ENCODE results near the gene SLC5A2. TPM values are rescaled to one million over a fixed set of nuclear protein-coding genes. Genes with fewer than 3 reads are reported as not detected.

Gene SLC5A2
- total and polyA plus RNA-seq, 2 of the 13 experiments (the other 11 are each of a cell fraction or from before 2014, with no cell fraction given), result 0.24 to 0.97 TPM

DNA sequence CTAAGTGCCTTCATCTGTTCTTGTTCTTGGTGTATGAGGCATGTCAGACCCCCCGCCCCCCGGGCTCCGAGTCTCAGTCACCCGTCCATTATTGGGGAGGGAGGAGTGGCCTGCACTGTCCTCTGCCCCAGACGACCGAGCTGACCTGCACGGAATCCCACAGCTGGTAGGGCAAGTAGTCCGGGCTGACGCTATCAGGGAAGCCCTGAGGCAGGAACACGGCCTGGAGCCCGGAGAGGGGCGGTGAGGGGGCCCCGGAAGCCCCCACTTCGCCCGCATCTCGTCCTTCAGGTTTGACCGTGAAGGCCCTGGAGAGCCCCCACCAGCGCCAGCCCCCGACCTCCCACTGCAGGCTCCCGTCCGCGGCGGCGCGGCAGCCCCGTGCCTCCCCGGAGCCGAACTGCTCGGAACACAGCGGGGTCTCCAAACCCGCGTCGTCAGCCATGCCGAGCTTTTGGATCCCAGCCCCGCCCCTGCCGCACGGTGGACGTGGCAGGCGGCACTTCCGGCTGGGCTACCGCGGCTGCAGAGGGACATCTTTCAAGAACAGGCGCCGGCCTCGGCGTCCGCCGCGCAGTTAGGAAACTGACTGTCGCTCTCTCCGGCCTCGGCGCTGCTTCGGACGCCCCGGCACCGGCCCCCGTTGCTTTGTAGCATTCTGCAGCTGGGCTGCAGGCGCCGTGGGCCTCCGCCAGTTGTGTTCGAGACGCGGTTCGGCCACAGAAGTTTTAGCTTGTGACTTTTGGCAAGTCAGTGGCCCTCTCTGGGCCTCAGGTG is 25.2 kb downstream of the SLC5A2 start, which contains the start of gene RUSF1 (continued):
- TF ChIP-seq, protein P1, sequence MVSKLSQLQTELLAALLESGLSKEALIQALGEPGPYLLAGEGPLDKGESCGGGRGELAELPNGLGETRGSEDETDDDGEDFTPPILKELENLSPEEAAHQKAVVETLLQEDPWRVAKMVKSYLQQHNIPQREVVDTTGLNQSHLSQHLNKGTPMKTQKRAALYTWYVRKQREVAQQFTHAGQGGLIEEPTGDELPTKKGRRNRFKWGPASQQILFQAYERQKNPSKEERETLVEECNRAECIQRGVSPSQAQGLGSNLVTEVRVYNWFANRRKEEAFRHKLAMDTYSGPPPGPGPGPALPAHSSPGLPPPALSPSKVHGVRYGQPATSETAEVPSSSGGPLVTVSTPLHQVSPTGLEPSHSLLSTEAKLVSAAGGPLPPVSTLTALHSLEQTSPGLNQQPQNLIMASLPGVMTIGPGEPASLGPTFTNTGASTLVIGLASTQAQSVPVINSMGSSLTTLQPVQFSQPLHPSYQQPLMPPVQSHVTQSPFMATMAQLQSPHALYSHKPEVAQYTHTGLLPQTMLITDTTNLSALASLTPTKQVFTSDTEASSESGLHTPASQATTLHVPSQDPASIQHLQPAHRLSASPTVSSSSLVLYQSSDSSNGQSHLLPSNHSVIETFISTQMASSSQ (IDR thresholded peaks at IDR 0.05; ENCODE audit: low read depth), result peak; percentile 14; the same call in 1 of the 2 replicates
- TF ChIP-seq, protein P1 (CRISPR knock-in tag; IDR thresholded peaks at IDR 0.05; ENCODE audit: borderline replicate concordance), result peak; percentile 87
- TF ChIP-seq ZNF333 (CRISPR knock-in tag; IDR thresholded peaks at IDR 0.05; ENCODE audit: borderline replicate concordance), result peak; percentile 89; the same call in 1 of the 2 replicates
- TF ChIP-seq, protein P2, sequence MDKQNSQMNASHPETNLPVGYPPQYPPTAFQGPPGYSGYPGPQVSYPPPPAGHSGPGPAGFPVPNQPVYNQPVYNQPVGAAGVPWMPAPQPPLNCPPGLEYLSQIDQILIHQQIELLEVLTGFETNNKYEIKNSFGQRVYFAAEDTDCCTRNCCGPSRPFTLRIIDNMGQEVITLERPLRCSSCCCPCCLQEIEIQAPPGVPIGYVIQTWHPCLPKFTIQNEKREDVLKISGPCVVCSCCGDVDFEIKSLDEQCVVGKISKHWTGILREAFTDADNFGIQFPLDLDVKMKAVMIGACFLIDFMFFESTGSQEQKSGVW (CRISPR knock-in tag; IDR thresholded peaks at IDR 0.05; ENCODE audit: borderline replicate concordance), result no peak
- TF ChIP-seq POLR2A (IDR thresholded peaks at IDR 0.05; ENCODE audit: insufficient read depth in 1 of 2, low read depth in 2 of 2, low read length in 2 of 2), result peak; percentile 91 to 96
- TF ChIP-seq GTF2F1 (IDR thresholded peaks at IDR 0.05; ENCODE audit: low read length), result 0 out of 2 replicates have a peak, but pooled peaks have one; percentile 48
- TF ChIP-seq, protein P3, sequence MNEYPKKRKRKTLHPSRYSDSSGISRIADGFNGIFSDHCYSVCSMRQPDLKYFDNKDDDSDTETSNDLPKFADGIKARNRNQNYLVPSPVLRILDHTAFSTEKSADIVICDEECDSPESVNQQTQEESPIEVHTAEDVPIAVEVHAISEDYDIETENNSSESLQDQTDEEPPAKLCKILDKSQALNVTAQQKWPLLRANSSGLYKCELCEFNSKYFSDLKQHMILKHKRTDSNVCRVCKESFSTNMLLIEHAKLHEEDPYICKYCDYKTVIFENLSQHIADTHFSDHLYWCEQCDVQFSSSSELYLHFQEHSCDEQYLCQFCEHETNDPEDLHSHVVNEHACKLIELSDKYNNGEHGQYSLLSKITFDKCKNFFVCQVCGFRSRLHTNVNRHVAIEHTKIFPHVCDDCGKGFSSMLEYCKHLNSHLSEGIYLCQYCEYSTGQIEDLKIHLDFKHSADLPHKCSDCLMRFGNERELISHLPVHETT (CRISPR knock-in tag; conservative IDR thresholded peaks at IDR 0.05), result peak; percentile 45; the same call in 1 of the 2 replicates
- TF ChIP-seq STAG1 (CRISPR knock-in tag; IDR thresholded peaks at IDR 0.05), result peak; percentile 28; the same call in 1 of the 2 replicates
- TF ChIP-seq, protein P4, sequence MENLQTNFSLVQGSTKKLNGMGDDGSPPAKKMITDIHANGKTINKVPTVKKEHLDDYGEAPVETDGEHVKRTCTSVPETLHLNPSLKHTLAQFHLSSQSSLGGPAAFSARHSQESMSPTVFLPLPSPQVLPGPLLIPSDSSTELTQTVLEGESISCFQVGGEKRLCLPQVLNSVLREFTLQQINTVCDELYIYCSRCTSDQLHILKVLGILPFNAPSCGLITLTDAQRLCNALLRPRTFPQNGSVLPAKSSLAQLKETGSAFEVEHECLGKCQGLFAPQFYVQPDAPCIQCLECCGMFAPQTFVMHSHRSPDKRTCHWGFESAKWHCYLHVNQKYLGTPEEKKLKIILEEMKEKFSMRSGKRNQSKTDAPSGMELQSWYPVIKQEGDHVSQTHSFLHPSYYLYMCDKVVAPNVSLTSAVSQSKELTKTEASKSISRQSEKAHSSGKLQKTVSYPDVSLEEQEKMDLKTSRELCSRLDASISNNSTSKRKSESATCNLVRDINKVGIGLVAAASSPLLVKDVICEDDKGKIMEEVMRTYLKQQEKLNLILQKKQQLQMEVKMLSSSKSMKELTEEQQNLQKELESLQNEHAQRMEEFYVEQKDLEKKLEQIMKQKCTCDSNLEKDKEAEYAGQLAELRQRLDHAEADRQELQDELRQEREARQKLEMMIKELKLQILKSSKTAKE (CRISPR knock-in tag; IDR thresholded peaks at IDR 0.05; ENCODE audit: borderline replicate concordance), result peak; percentile 70
- TF ChIP-seq, protein P5, sequence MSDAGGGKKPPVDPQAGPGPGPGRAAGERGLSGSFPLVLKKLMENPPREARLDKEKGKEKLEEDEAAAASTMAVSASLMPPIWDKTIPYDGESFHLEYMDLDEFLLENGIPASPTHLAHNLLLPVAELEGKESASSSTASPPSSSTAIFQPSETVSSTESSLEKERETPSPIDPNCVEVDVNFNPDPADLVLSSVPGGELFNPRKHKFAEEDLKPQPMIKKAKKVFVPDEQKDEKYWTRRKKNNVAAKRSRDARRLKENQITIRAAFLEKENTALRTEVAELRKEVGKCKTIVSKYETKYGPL (CRISPR knock-in tag; IDR thresholded peaks at IDR 0.05), result no peak
- TF ChIP-seq GATA4 (IDR thresholded peaks at IDR 0.05; ENCODE audit: borderline replicate concordance, low read depth), result no peak; the same call in 1 of the 2 replicates
- TF ChIP-seq NRL (CRISPR knock-in tag; IDR thresholded peaks at IDR 0.05; ENCODE audit: borderline replicate concordance), result peak; percentile 98
- TF ChIP-seq NR2F6 (IDR thresholded peaks at IDR 0.05), result no peak
- TF ChIP-seq NR2F6 (CRISPR knock-in tag; IDR thresholded peaks at IDR 0.05), result peak; percentile 74
- TF ChIP-seq PRMT3 (CRISPR knock-in tag; IDR thresholded peaks at IDR 0.05; ENCODE audit: borderline replicate concordance, low read depth), result peak; percentile 39; the same call in 1 of the 2 replicates
- peak; percentile 73; the same call in 1 of the 2 replicates for TF ChIP-seq ZNF737 (CRISPR knock-in tag; IDR thresholded peaks at IDR 0.05; ENCODE audit: borderline replicate concordance)
- peak; percentile 95 for TF ChIP-seq ZNF839 (CRISPR knock-in tag; IDR thresholded peaks at IDR 0.05; ENCODE audit: borderline replicate concordance)
- peak; percentile 62 for TF ChIP-seq SKI (IDR thresholded peaks at IDR 0.05; ENCODE audit: partially characterized antibody)
- TF ChIP-seq MYC (CRISPR knock-in tag; IDR thresholded peaks at IDR 0.05; ENCODE audit: borderline replicate concordance), result peak; percentile 96
- TF ChIP-seq TCF7L2 (IDR thresholded peaks at IDR 0.05; ENCODE audit: low read depth, low read length), result no peak
- TF ChIP-seq NCOA5 (CRISPR knock-in tag; IDR thresholded peaks at IDR 0.05), result no peak
